ENCODE results near the gene ODF2. TPM values are rescaled to one million over a fixed set of nuclear protein-coding genes. Genes with fewer than 3 reads are reported as not detected.

ODF2 gene
- 26.6 and 44.8 TPM in 2 replicates for total RNA-seq

GRCh38 chr9:128455849-128456612 is at the start of gene ODF2:
Gene ODF2 (plus strand): TSS chr9:128456006. CDS start chr9:128456092, 86 bp downstream.

GRCh38 chr9:128420651-128421481 is 34.9 kb upstream of the ODF2 start, which contains the start of gene CERCAM:
Gene CERCAM (plus strand): TSS chr9:128420857. CDS start chr9:128420878, 21 bp downstream.

GRCh38 chr9:128504485-128505413 is 48.9 kb downstream of the ODF2 start, which contains the start of gene GLE1:
Gene GLE1 (plus strand): TSS chr9:128504719. CDS start chr9:128504806, 87 bp downstream.

Other genes starting within 250 kb of the ODF2 start
- 59.2 and 71.3 TPM in 2 replicates for gene GOLGA2, start 180.0 kb upstream of the ODF2 start, total RNA-seq
- 27.8 and 38.7 TPM in 2 replicates for gene SWI5, start 179.7 kb upstream of the ODF2 start, total RNA-seq
- 15.0 and 22.2 TPM in 2 replicates for gene TRUB2, start 133.6 kb upstream of the ODF2 start, total RNA-seq
- gene COQ4, start 133.2 kb upstream of the ODF2 start, total RNA-seq, result 37.6 and 50.8 TPM in 2 replicates
- gene SLC27A4, start 115.5 kb upstream of the ODF2 start, total RNA-seq, result 32.6 and 38.4 TPM in 2 replicates
- gene URM1, start 84.6 kb upstream of the ODF2 start, total RNA-seq, result 23.8 and 28.3 TPM in 2 replicates
- gene CERCAM, start 35.1 kb upstream of the ODF2 start, total RNA-seq, result 29.6 and 69.9 TPM in 2 replicates
- gene GLE1, start 48.7 kb downstream of the ODF2 start, total RNA-seq, result 22.0 and 28.9 TPM in 2 replicates
- gene SPTAN1, start 96.6 kb downstream of the ODF2 start, total RNA-seq, result 89.6 and 124 TPM in 2 replicates
- 42.9 and 70.3 TPM in 2 replicates for gene DYNC2I2, start 200.8 kb downstream of the ODF2 start, total RNA-seq
- 299 and 428 TPM in 2 replicates for gene SET, start 233.2 kb downstream of the ODF2 start, total RNA-seq
- 4.8 and 7.6 TPM in 2 replicates for gene PKN3, start 246.5 kb downstream of the ODF2 start, total RNA-seq